Amniotic epithelial cell (primary cell): Measurements from ENCODE around the gene TPST2.
"Not testable (repeated sequence)": the region's sequence is repeated elsewhere in the genome, so short reads cannot be mapped to it uniquely, and the experiment has no call there.

Source experiments
- DNase-seq: peaks from one replicate; pipeline ENCODE4 v3.0.0-alpha.2; 2010; ENCODE audit warnings: low read depth

The TPST2 gene

DNA sequence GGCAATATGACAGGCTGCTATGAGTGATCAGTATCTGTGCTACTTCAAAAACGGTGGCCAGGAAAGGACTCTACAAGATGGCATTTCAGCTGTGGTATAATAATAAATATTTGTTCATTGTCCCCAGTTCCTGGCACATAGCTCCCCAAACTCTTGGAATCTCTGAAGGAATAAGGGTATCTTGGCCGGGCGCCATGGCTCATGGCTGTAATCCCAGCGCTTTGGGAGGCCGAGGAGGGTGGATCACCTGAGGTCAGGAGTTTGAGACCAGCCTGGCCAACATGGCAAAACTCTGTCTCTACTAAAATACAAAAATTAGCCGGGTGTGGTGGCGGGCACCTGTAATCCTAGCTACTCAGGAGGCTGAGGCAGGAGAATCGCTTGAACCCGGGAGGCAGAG, 61.4 kb downstream of the TPST2 start:
- DNase-seq = not testable (repeated sequence)

DNA sequence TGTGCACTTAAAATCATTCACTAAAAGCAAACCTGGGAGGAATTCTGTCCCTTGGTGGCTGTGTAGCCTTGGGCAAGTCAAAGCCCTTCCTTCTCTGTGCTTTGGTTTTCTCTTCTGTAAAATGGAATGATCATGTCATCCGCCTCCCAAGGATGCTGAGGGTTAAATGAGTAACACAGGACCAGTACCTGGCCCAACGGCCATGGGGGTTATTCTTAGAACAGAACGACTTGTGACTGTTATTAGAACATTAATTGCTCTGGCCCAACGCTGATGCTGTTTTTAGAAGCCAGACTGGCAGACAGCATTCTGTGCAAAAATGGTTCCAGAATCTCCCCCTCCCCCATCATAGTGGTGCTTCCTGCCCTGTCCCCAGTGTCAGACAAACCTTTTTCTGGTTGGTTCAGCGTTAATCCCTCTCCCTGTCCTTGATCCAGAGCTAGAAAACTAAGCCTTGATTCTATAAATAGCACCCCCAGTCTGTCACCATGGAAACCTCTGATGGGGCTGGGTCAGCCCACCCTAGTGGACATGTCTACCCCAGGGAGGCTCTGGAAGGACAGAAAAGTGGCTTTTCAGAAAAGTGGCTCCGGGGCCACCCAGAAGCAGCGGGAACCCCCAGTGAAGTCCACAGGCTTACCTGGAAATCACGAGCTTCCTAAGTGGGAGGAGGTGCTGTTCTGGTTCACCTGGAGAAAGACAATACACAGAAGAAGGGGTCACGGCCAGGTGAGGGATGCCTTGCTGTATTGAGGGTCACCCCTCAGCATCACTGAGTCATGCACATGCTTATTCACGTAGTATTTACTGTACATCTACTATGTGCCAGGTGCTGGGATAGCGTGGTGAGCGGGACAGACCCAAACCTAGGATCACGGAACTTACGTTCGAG, 62.1 kb downstream of the TPST2 start:
- no peak for DNase-seq

DNA sequence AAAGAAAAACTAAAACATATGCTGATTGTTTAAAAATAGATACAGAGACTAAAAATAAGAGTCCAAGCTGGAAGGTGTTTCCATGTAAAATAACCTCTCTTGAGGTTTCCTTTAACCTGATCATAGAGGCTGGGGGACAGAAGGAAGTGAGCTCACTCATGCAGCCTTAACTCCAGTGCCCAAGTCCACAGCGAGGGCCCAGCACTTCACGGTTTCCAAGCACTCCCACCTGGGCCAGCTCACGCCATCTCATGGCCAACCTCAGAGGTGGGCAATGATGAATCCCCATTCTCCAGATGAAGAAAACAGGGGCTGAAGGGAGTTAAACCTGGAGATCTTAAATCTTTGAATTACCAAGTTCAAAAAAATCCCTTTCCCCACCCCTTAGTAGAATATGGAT, 62.8 kb downstream of the TPST2 start:
- no peak for DNase-seq

DNA sequence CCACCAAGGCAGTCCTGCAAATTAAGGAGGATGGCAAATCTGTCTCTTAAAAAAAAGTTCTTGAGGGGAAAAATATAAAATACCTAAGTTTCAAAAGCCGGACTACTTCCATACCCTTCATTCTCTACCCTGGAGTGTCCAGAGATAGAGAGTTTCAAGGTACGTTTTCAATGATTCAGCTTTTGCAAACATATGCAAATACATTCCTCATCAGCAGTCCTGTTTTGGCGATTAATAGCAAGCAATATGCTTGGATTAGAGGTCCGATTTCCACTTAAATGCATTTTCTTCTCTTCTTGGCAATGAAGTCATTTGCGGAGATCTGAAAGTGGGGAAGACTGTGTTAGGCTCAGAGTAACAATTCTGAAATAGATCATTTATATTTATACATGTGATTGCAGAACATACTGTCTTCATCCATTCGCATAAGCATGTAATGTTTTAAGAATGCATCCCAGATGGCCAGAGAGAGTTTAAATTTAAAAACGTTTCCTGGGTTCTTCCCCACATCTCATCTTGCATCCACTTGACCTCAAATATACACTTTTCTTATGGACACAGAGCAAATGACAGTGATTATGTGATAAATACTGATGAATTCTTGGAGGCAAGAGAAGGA, 63.9 kb downstream of the TPST2 start:
- no peak for DNase-seq

DNA sequence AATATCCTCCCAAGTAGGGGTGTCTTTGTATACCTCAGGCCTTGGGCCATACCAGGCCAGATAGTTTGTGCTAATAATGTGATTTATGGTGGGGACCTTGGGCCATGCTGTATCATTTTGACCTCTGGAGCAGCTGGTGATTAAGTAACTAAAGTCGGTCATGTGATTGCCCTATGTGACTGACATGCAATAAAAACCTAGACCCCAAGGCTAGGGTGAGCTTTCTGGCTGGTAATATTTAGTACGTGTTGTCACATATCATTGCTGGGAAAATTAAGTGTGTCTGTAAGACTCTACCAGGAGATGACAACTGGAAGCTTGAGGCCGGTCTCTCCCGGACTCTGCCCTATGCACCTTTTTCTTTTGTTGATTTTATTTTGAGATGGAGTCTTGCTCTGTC, 65.1 kb downstream of the TPST2 start:
- DNase-seq = no peak

DNA sequence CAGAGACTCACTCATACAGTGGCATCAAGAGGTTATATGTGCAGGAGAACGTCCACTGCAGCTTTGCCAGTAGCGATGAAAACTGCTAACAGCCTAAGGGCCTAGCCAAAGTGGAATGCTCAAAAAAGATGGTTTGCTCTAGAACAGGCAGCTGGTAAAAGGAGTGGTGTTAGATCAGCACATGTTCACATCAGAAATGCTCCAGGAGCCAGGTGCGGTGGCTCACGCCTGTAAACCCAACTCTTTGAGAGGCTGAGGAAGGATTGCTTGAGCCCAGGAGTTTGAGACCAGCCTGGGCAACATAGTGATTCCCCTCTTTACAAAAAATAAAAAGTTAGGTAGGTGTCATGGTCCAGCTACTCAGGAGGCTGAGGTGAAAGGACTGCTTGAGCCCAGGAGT, 67.3 kb downstream of the TPST2 start:
- DNase-seq = no peak

DNA sequence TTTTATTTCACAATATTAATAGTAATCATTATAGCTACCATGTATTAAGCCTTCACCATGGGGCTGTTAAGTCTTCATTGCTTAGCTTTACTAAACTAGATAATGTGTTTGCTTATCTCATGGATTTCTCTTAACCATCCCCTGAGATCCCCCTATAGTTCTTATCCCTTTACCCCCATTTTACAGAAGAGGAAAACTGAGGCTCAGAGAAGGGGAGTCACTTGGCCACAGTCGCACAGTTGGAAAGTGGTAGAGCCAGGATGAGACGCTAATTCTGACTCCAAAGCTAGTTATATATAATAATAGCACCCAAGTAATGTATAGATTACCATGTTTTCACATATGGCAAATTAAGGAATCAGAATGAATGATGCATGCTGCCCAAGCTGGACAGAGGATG, 67.9 kb downstream of the TPST2 start:
- DNase-seq = no peak

DNA sequence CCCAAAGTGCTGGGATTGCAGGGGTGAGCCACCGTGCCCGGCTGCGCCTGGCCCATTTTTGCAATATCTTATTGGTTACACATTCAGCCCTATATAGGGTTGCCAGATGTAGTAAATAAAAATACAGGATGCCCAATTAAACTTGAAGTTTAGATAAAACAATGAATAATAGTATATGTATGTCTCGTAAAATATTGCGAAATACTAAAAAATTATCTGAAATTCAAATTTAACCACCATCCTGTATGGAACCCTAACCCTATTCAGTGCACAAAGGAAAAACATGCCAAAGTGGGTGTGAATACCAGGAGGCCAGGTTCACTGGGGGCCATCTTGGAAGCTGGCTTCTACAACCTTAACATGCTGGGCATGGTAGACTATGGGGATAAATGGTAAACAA, 72.5 kb downstream of the TPST2 start:
- DNase-seq = no peak

DNA sequence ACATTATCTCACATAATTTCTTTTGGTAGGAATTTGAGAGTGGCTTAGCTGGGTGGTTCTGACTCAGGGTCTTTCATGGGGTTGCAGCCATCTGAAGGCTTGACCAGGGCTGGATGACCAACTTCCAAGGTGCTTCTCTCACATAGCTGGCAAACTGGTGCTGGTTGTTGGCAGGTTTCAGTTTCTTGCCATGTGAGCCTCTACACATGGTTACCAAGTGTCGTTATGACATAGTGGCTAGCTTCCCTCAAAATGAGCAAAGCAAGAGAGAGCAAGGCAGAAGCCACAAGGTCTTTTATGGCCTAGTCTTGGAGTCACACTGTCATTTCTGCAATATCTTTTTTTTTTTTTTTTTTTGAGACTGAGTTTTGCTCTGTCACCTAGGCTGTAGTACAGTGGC, 73.4 kb downstream of the TPST2 start:
- no peak for DNase-seq

DNA sequence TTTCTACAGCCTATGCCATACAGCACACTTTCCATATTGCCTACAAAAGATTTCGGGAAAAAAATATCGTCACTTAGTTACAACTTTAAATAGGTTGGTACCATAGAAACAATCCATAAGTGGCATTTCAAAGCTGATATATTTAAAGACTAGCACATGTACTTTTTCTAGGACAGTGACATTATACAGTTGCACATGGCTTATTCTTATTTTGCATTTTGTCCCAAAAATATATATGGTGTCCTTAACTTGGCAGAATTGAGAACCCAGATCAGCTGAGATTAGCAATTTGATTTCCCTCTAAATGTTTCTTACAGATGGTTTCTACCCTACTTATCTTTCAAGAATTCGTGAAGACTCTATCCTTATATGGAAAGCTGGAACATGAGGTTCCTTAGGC, 74.0 kb downstream of the TPST2 start:
- DNase-seq = no peak

DNA sequence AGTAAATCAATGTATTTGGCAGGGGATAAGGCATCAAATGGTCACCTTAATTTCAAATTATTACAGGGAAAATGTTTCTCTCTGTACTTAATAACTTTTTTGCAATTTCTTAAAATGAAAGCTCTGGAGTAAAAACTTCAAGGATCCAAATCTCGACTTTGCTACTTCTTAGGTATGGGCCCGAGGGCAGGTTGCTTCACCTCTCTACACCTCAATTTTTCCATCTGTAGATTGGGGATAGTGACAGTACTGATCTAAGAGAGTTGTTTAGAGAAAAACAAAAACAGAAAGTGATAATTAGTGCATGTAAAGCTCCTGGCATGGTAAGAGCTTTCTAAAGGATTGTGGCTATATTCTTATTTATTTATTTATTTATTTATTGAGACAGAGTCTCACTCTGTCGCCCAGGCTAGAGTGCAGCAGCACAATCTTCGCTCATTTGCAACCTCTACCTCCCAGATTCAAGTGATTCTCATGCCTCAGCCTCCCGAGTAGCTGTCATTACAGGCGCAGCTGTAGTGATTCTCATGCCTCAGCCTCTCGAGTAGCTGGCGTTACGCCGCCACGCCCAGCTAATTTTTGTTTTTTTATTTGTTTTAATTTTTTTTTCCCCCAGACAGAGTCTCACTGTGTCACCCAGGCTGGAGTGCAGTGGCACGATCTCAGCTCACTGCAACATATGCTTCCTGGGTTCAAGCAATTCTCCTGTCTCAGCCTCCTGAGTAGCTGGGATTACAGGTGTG, 75.3 kb downstream of the TPST2 start:
- no peak for DNase-seq

DNA sequence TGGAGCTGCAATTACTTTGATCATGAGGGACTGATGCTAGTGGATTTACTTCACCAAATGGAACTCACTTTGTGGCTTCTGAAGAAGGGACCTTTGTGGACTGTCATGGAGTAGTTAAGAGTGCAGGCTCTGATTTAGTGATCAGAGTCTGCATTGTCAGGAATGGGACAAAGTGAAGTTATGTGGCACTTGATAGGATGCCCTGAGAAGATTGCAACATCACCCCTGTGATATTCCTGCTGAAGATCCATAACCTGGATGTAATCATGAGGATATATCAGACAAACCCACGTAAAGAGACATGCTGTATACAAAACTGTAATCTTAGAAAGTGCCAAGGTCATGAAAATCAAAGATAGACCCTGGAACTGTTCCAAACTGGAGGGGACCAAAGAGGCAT, 76.1 kb downstream of the TPST2 start:
- DNase-seq = no peak

DNA sequence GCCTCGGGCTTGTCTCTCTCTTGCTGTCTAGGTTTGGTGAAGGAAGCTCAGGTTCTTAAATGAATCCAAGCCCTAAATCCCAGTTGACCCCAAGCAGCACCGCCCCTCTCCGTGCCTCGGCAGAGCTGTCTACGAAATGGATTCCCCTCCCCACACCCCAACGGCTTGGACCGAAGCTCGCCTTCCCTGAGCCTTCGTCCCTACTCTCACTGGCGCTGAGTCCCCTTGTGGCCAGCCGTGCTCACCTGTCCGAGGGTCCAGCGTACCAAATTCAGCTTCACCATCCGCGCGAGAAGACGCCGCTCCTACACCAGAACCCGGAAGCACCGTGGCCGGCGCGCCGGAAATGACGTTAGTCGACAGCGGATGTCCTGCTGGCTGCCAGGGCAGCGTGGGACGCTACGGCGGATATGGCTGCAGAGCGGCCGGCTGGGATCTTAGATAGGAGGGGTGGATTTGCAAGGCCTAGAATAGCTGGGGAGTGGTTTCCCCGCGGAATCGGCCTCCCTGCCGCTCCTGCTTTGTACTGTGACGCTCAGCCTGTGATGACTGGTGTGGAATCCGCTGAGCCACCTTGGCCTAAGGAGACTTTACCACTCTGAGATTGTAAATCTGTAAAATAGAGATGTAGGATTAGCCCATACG, 77.7 kb downstream of the TPST2 start, which contains the start of gene TFIP11:
TFIP11 (minus strand) TSS at position 325 of the 645 bp plus-strand sequence. CDS start 2,201 bp downstream, outside the sequence.
- DNase-seq = peak; percentile 85

DNA sequence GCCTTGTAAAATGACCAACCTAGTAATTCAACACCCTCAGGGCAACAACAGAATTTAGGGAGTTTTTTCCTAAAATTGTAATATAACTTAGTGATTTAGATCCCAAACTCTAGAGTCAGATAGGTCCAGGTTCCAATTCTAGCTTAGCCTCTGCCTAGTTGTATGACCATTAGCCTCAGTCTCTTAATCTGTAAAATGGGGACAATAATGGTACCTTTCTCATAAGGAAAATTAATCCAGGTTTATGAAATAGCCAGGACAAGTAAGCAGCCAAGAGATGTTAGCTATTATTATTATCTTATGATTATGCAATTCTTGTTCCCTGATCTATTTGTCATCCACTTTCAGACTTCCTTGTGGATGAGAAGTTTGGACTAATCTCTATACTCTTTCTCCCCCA, 81.8 kb downstream of the TPST2 start:
- no peak for DNase-seq

DNA sequence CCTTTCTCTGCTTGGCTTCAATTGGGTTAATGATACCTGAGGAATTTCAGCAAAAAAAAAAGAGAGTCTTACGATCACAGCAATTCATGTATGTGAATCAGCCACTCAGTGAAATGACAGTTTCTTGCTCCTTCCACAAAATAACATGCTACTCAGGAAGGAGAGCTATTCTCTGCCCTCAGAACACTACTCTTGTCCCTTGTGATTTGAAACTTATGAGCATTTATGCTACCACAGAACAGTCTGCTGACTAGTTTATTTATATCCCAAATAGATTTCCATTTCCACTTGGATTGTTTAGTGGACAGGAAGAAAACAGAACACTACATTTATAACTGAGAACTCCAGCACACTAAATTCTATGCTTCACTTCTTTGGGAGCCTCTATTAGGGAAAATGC, 86.2 kb downstream of the TPST2 start:
- no peak for DNase-seq

DNA sequence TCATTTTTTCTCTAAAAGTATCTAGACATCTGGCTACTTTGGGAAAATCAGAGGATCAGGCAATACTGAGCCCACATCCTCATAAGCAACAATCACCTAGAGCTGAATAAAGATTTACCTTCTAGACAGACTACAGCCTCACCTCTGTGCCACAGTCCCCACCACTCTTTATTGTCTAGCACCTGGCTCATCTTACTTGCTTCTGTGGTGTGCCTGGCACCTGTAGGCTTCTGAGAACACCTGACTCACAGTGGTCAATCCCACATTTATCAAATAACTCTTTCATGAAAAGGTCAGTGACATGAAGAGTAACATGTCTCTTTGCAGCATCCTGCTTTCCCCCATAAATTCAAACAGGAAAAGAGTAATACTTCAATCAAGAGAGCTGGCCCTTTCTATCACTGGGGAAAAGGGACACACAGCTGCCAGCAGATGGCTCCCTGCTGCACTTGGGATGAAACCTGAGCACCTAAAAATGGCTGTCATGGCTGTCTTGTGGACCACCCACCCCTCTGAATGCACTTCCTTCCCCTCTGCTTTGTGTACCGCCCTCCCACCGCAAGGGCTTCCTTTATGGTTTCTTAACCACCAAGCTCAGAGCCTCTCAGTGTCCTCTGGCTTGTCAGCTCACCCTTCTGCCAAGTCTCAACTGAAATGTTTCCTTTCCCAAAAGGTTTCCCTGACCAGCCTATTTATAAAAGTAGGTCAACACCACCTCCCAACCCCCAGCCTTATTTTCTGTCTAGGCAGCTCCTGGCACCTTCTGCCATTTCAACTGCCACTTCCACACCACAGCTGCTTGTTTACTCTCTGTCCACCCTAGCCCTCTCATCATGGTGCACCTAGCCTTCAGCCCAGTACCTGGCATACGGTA, 87.0 kb downstream of the TPST2 start:
- peak; percentile 44 for DNase-seq

DNA sequence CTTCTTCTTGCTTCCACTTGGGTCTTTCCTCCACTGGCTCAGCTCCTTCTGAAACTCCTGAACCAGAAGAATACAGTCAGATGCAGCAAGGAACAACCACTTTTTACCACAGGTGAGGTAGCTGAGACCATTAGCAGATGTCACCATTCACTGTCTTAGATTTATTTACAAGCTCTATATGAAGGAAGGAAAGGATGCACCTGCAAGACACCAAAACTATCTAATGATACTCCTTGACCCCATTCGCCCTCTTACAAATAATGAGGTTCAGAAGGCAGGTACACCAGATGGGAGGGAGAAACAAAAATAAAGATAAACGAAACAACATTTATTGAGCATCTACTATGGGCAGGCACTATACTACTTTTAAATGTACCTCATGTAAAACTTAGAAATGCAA, 87.9 kb downstream of the TPST2 start:
- DNase-seq = no peak

DNA sequence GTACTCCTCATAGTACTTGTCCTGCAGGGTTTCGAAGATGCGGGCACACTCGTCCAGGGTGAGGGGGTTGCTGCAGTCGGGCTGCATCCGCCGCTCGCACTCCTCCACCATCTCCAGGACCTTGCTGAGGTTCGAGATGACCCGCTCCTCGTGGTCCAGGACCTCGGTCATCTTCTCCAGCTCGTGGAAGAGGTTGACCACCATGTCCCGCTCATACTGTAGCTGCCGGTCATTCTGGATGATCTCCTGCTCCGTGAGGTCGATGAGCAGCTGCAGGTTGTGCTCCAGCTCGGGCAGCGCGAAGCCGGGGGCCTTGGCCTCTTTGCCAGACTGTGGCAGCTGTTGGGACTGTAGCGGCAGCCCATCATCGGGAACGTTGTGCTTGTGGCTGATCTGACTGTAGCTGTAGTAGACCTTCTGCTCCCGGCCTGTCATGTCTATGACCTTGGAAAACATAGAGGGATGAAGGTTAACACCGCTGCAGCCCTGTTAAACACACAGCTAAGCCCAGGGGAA, 90.7 kb downstream of the TPST2 start:
- DNase-seq = no peak

DNA sequence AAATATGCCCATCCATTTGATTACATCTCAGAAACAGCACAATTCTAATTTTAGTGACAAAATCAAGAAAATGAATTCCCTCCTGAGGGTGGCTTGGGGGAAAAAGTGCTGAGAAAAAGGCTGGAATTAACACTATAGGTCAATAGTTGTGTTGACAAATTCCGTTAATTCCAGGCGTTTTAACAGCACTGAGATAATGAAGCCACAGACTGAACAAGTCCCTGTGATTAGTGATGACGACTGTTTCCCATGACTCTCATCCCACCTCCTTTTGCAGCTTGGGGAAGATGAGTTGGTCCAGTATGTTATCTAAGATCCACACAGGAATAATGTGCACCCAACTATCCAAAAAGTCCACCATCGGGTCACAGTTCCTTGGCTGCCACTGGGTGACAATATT, 93.5 kb downstream of the TPST2 start:
- DNase-seq = no peak

DNA sequence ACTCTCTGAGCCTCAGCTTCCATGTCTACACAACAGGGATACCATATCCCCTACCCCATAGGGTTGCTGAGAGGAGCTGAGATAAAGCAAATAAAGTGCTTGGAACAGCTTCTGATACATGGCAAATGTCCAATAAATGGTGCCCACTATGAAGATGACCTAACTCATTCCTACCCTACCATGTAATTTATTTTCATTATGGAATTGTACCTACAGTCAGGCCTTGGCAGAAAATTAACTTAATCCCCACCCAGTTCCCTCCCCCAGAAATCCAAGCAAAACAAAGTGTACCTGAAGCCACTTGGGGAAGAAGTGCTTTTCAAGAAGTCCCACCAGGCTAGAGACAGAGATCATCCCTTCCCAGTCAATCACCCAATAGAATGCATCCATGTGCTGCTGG, 95.4 kb downstream of the TPST2 start:
- no peak for DNase-seq

DNA sequence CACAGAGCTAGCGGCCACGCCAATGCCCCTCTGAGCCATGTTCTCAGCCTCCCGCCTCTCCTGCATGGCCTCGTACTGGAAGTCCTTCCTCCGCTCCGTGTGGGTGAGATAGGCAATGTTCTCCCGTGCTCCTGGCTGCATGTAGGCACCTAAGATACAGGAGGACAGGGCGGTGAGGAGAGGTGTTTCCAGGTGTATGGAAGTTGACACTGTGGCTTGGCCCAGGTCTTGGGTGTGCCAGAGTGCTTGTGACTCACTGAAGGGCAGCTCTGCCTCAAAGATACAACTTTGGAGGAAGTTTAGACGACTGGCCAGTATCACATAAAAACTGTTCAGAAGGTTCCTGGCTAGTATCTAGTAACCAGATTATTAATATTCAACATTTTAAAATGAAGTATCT, 97.7 kb downstream of the TPST2 start:
- no peak for DNase-seq
